Ishikawa (cell line): ENCODE data around the gene TRAF4.

ENCODE experiments used
- EGR1 ChIP-seq: IDR thresholded peaks from 2 replicates; pipeline ENCODE4 v1.6.1; 2012
- MAX ChIP-seq: IDR thresholded peaks from 2 replicates; pipeline ENCODE4 v1.6.1; 2012
- USF1 ChIP-seq: IDR thresholded peaks from 2 replicates; pipeline ENCODE4 v1.6.1; 2012

GRCh38 chr17:28759256-28759865 is 15.6 kb downstream of the TRAF4 start:
- no peak for TF ChIP-seq EGR1
- no peak for TF ChIP-seq MAX
- no peak for TF ChIP-seq USF1
